ENCODE measurements around the gene RIT2. TPM values are rescaled to one million over a fixed set of nuclear protein-coding genes. Genes with fewer than 3 reads are reported as not detected.

RIT2 gene
- total RNA-seq, 1 donor from 2014 or later, result not detected

DNA sequence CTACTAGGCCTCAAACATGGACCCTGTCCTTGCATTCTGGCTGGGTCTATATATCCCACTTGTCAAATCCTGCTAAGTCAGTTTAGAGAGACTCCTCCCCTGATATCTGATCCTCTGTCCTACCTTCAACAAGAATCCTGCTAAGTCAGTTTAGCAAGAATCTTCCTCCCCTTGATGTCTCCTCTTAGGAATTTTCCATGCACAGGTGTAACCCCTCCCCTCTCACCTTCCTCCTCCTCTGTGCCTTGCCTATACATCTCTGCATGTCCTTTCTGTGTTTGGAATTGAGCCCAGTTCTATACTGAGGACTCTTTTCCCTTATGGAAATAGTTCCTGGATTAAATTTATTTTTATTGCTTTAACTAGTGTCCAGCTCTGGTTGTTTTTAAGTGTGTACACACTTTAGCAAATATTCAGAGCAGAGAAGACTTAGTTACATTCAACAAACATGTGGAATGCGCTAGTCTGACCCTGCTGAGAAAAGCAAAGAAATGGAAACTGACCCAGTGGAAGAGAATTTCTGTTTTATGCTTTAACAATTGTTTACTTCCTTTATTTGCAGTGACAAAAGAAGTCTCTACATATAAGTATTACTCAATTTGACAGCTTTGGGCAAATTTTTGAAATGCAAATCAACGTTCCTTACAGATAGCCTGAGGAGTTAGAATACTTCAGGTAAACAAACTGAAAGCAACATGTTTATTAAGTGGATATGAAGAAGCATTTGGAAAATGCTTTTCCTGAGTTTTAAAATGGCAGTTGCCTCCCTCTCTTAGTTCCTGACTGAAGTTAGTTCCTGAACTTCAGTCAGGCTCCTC is 80.6 kb downstream of the RIT2 start:
- no peak for ATAC-seq
- intact Hi-C loops (cut with DNase I), result no loop called here

DNA sequence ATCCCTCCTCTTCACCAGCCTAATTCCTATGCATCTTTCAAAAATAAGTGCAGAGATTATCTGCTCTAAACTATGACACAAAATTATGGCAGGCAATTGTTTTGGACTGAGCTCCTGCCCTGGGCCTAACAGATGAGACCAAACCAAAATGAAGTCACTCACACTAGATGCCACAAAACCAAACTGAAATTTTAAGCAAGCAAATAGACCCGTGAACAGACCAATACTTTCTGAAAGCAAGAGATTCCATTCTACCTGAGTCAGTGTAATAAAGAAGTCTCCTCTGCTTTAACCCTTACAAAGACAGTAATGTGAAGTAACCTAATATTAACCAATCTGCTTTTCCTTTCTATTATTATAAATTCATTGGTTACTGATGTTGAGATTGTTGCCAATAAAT is 84.3 kb downstream of the RIT2 start:
- intact Hi-C loops (cut with DNase I), result no loop called here
- DNase-seq (ENCODE audit: missing footprints) (no peak), ATAC-seq (no peak)

More for the DNA sequence above, 80.6 kb downstream of the RIT2 start:
- DNase-seq (ENCODE audit: missing footprints), result no peak

GRCh38 chr18:43029414-43029813 is 86.1 kb downstream of the RIT2 start:
- DNase-seq (ENCODE audit: missing footprints) (no peak), ATAC-seq (no peak)
- intact Hi-C loops (cut with DNase I), result no loop called here

DNA sequence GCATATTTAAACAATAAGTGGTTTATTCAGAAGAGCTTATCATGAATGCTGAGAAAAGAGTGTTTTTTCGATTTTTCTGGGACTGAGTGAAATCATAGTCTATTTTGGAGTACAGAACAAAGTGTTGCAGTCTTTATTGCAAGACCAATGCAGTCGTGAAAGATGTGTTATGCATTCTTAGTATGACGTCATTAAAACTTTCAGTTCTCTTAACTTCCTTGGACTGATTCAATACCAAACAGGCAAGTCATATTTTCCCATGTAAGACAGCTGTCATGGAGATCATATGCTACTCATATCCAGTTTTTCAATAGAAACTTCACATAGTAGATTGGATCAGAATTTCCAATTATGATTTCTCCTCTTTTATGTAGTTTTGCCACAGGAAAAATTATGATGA is 92.6 kb downstream of the RIT2 start:
- intact Hi-C loops (cut with DNase I), result no loop called here
- no peak for ATAC-seq
- no peak for DNase-seq (ENCODE audit: missing footprints)

DNA sequence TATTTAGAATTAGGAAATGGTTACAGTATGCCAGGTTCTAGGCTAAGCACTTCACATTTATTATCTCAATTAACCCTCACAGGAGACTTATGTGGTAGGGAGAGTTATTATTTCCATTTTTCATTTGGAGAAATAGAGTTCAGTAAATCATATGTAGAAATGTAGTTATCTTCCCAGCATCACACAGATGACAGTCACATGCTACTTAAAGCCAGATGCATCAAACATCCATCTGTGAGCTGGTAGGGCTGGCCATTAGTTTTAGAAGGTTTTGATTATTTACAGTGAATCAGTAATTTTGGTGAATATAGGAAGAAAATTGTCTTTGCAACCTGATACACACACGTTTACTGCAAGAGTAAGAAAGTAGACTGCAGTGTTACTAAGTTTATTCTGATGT is 97.9 kb downstream of the RIT2 start:
- intact Hi-C loops (cut with DNase I), result no loop called here
- DNase-seq (ENCODE audit: missing footprints) (no peak), ATAC-seq (no peak)

DNA sequence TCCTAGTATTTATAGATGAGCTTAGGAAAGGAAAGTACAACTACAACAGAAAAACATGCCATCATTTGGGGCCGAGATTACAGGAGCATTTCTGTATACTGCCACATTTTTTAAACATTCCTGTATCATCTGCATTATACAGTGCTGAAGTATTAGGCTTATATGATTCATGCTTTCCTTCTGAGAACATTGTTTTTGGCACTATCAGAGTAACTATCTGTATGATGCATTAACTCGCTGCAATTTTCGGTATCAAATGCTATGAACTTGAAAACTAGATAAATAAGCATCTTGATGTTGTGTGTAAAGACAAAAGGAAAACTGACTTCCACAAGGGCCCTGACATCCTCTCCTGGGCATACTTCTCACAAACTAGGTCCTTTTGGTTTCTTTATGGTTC is 102.0 kb downstream of the RIT2 start:
- DNase-seq (ENCODE audit: missing footprints) (no peak), ATAC-seq (no peak)
- intact Hi-C loops (cut with DNase I), result no loop called here

GRCh38 chr18:43012951-43013350 is 102.5 kb downstream of the RIT2 start:
- DNase-seq (ENCODE audit: missing footprints), result no peak
- ATAC-seq, result no peak
- intact Hi-C loops (cut with DNase I), result no loop called here

GRCh38 chr18:43010611-43011010 is 104.9 kb downstream of the RIT2 start:
- DNase-seq (ENCODE audit: missing footprints) (no peak), ATAC-seq (no peak)
- intact Hi-C loops (cut with DNase I), result no loop called here

- no peak for DNase-seq (ENCODE audit: missing footprints)
- ATAC-seq, result no peak
- intact Hi-C loops (cut with DNase I), result no loop called here
Observed at GRCh38 chr18:43009674-43010073, 105.8 kb downstream of the RIT2 start.

DNA sequence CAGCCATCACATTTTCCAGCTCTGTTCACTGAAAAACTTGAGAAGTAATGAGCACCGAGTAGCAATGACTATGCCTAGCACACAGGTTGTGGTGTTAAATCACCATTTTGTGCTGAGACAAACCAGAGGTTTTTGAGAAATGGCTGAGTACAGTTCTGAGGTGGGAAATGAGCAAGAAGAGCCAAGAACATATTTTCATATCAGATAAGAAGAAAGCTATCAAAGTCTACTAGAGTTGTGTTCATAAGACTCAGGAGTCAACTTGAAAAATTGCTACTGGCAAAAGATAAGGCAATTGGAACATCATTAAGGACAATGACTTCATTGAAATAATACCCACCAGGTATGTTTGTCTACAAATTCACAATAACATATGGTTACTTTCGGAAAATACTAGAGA is 108.1 kb downstream of the RIT2 start:
- intact Hi-C loops (cut with DNase I), result no loop called here
- DNase-seq (ENCODE audit: missing footprints), result no peak
- no peak for ATAC-seq

DNA sequence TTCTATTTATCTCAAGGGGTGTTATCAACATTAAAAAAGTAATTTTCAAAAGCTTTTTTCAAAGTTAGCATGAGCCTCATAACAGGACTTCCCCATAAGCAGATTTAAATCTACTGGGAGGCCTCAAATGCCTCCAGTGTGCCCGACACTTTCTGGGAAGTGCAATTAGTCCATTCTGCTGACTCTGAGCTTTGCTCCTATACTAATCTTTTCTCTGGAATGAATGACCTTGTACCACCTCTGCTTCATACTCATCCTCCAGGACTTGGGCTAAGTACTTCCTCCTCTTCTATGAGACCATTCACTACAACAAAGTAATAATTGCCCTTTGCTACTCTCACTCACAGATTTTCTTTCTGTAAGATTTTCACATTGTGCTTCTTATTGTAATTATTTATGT is 111.1 kb downstream of the RIT2 start:
- no peak for ATAC-seq
- no peak for DNase-seq (ENCODE audit: missing footprints)
- intact Hi-C loops (cut with DNase I), result no loop called here

DNA sequence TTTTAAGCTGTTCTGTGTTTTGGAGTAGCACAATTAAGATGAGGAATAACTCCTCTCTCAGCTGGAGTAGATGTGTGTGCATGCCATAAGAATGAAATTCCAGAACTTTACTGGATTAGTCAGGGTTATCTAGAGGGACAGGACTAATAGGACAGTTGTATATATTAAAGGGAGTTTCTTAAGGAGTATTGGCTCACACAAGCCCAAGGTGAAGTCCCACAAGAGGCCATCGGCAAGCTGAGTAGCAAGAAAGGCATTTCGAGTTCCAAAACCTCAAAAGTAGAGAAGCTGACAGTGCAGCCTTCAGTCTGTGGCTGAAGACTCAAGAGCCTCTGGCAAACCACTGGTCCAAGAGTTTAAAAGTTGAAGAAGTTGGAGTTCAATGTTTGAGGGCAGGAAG is 113.7 kb downstream of the RIT2 start:
- intact Hi-C loops (cut with DNase I), result no loop called here

DNA sequence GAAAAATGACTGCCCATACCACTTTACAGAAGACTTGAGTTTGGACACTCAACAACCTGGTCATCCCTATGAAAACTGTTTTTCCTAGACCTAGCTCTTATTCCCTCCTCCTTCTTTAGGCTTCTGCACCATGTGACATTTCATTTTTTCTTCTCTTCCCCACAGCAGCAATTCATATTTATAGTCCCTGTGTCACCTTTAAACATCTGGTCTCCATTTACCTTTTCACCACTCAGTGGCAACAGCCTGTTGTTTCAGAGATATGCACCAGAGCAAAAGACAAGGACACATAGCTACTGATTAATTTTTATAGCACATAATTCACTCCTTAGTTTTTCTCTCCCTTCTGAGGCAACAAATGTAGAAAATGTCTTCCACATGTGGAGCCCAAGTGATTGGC is 118.7 kb downstream of the RIT2 start:
- no peak for ATAC-seq
- intact Hi-C loops (cut with DNase I), result no loop called here
- DNase-seq (ENCODE audit: missing footprints), result no peak

More for the DNA sequence above, 113.7 kb downstream of the RIT2 start:
- DNase-seq (ENCODE audit: missing footprints) (no peak), ATAC-seq (no peak)

DNA sequence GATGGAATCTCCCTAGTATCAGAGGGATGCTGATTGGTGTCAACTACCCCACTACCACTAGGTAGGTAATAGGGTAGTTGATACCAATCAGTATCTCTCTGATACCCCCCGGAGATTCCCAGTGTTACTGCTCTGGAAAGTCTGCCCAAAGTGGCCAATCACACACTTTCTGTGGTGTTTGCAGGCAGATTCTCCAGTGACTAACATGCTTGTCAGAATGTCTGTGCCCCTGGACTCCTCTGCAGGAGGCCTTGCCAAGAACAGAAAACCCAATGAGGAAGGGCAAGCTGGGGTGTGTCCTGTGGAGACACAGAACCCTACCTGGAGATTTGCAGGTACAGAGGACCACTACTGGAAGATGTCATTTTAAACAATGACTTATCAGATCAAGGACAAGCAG is 135.1 kb downstream of the RIT2 start:
- ATAC-seq, result no peak
- no peak for DNase-seq (ENCODE audit: missing footprints)
- intact Hi-C loops (cut with DNase I), result no loop called here

DNA sequence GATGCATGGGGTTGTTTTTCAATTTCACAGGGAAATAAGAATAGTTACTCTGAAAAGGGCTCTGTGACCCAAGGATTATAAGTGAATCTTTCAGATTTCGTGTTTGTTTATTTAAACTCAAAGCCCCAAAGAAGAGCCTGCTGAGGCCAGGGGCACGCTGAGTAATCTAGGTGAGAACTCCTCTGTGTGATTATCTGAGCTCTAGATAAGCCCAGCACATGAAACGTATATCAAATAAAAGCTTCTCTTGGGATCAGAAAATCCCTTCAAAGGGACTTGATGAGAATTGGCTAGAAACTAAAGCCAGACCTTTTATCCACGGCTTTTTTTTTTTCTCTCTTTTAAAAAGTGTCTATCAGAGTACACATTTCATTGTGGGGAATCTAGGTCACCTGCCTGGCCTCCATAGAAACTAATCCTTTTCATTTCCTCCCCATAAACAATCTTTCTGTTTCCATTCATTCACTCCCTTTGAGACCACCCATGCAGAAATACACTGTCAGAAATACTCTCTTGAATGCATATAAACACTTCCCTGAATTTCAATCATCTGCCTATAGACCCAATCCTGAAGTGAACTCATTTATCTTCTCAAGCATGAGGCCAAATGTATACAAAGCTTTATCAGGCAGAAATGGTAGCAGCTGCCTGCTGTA is 137.4 kb downstream of the RIT2 start:
- no peak for DNase-seq (ENCODE audit: missing footprints)
- intact Hi-C loops (cut with DNase I), result no loop called here

DNA sequence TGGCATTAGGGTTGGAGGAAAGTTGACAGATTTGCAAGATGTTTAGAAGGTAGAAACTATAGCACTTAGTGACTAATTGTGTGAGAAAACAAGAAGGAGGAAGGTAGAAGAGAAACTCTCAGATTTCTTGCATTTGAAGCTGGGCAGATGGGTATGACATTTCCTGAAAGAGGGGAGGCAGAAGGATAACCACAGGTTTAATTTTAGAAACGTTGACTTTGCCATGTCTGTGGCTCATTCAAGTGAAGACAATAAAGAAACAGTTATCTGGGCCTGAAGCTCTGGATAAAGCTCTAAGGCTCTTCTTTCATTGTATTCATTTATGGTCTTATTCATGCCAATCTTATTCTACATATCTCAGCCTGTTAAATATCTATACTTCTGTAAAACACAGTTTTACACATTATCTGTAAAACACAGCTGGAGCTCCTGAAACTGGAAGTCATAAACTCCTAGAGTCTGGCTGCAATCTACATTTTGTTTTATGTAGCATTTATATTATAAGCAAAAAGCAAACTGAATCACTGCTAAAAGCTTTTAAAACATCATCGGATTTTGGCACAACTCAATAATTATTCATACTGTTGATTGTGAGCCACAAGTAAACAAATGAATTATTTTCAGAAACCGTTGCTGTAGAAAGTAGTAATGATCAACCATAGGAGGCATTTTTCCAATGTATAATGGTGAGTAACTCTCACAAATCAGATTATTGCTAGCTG is 138.5 kb downstream of the RIT2 start:
- no peak for DNase-seq (ENCODE audit: missing footprints)
- no peak for ATAC-seq
- intact Hi-C loops (cut with DNase I), result no loop called here

More for the DNA sequence above, 137.4 kb downstream of the RIT2 start:
- ATAC-seq, result no peak

GRCh38 chr18:42969366-42969765 is 146.1 kb downstream of the RIT2 start:
- intact Hi-C loops (cut with DNase I), result no loop called here
- no peak for ATAC-seq
- DNase-seq (ENCODE audit: missing footprints), result no peak

DNA sequence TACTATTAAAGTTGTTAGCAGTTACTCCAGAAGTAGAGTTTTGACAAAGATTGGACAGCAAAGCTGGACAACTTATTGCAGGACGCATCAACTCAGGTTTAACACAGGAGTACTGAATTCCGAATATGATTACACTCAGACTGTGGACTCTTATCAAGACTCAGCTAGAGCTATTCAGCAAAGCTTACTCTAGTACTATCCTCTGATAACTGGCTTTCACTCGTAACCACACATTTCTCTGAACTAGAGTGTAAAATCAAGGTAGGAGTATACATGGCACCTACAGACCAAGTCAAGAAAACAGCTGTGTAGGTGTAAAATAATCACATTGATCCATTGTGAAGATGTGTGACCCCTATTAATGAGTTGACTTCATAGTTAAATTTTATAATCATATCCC is 154.2 kb downstream of the RIT2 start:
- no peak for DNase-seq (ENCODE audit: missing footprints)
- ATAC-seq, result no peak
- intact Hi-C loops (cut with DNase I), result no loop called here

DNA sequence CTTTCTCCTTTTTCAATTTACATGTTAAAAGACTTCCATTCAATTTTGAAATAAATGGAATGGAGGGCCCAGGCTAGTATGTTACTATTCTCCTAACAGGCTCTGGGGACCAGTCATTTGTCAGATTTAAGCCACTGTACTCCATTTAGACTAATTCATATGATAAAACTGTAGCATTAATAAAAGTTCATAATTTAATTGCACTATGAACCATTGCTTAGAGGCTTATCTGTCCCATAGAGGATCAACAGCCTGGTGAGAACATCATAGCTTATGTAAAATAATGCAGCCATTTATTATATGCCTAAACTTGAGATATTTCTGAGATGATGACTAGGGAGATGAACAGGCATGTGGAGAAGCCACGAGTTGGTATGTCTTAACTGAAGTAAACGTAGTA is 156.0 kb downstream of the RIT2 start:
- DNase-seq (ENCODE audit: missing footprints), result no peak
- intact Hi-C loops (cut with DNase I), result no loop called here
- no peak for ATAC-seq

GRCh38 chr18:42958353-42958752 is 157.1 kb downstream of the RIT2 start:
- intact Hi-C loops (cut with DNase I), result no loop called here
- DNase-seq (ENCODE audit: missing footprints) (no peak), ATAC-seq (no peak)
